Bronchial epithelial cell (primary cell): Measurements from ENCODE around the gene ITPRIP. TPM values are rescaled to one million over a fixed set of nuclear protein-coding genes. Genes with fewer than 3 reads are reported as not detected.

Experiments used
- DNase-seq: peaks from one replicate; pipeline ENCODE4 v3.0.0-alpha.2; 2010; ENCODE audit warnings: low read depth
- FAIRE-seq: peaks from 2 replicates; lab custom pipeline; 2011; peaks lifted over from hg19 to GRCh38; lab: Jason Lieb, UNC
- H3K27me3 ChIP-seq: 2 replicates; pipeline ENCODE4 v1.5.1; 2011; ENCODE audit warnings: low read length; ENCODE audit not compliant: control insufficient read depth, insufficient read depth
- H3K36me3 ChIP-seq: 2 replicates; pipeline ENCODE4 v1.5.1; 2011; ENCODE audit warnings: low read length; ENCODE audit not compliant: control insufficient read depth, insufficient read depth
- H3K4me3 ChIP-seq: 2 replicates; pipeline ENCODE4 v1.5.1; 2011; ENCODE audit warnings: mild to moderate bottlenecking, low read depth, low read length, control low read depth
- total RNA-seq: library from RNA; depleted of rRNA; stranded (reverse); fragments of >200 nt; gene quantifications from 2 replicates; pipeline ENCODE4 v1.2.1, GENCODE V29; 2014
- TF ChIP-seq, protein P1 (sequence below): IDR thresholded peaks from 2 replicates; pipeline ENCODE4 v1.5.1; 2011; ENCODE audit warnings: mild to moderate bottlenecking, moderate library complexity, low read length, control low read depth, inconsistent platforms; ENCODE audit not compliant: insufficient read depth, severe bottlenecking

Gene ITPRIP
- total RNA-seq, 1 donor from 2014 or later, result 12.9 TPM

DNA sequence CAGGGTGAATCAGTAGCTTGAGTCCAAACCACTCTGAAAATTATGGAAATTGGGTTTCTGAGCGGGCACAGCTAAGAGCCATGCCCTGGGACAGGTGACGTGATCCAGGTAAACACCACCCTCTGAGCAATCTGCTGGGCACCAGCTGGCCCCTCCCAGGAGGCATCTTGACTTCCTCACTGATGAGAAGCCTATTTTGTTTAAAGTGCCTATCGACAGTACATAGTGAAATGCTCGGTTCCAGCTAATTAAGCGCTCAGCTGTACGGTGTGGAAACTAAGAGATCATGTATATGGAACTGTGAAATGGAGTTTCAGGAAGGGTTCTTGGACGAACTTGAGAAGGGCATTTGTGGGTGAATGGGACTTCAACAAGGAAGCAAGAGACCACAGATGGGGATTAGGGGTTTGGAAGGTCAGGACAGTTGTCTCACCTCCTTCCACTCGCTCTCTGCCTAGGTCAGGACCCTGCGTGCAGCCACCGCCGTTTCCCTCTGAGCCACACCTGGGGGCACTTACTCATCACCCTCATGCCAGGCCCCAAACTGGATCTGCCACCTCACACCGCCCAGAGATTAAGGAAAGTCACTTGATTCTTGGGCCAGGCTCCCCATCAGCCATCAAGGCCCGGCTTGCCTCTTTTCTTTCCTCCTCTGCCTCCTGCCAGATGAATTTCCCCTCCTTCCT is 3.2 kb downstream of the ITPRIP start:
- Histone ChIP-seq H3K4me3 (no peak overlapping the region), H3K36me3 (peaks cover 11% of the 10 kb centered on the region), H3K27me3 (no peaks in the 10 kb centered on the region)
- TF ChIP-seq, protein P1, sequence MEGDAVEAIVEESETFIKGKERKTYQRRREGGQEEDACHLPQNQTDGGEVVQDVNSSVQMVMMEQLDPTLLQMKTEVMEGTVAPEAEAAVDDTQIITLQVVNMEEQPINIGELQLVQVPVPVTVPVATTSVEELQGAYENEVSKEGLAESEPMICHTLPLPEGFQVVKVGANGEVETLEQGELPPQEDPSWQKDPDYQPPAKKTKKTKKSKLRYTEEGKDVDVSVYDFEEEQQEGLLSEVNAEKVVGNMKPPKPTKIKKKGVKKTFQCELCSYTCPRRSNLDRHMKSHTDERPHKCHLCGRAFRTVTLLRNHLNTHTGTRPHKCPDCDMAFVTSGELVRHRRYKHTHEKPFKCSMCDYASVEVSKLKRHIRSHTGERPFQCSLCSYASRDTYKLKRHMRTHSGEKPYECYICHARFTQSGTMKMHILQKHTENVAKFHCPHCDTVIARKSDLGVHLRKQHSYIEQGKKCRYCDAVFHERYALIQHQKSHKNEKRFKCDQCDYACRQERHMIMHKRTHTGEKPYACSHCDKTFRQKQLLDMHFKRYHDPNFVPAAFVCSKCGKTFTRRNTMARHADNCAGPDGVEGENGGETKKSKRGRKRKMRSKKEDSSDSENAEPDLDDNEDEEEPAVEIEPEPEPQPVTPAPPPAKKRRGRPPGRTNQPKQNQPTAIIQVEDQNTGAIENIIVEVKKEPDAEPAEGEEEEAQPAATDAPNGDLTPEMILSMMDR, result no peak
- FAIRE-seq (no peak), DNase-seq (peak; percentile 33)

DNA sequence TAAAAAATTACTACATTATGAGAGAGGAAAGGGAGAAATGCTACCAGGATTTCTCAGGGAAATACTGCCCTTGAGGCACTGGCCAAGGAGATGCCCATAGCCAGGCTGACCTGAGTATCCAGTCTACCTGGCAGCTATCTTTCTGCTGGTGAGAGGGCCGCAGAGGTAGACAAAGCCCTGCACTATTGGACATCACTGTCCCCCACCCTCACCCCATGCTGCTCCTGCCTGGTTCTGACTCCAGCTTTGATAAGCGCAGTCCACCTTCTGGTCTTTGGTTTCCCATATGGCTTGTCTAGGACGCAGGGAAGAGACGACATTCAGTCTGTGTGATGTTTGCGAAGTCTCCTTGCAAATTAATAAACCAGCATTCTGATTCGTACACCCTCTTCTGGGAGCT is 3.7 kb downstream of the ITPRIP start:
- no peaks in the 10 kb centered on the region for H3K27me3 ChIP-seq
- H3K4me3 ChIP-seq, result no peak overlapping the region
- DNase-seq, result no peak
- TF ChIP-seq, protein P1, result no peak
- no peak for FAIRE-seq
- peaks cover 11% of the 10 kb centered on the region for H3K36me3 ChIP-seq

DNA sequence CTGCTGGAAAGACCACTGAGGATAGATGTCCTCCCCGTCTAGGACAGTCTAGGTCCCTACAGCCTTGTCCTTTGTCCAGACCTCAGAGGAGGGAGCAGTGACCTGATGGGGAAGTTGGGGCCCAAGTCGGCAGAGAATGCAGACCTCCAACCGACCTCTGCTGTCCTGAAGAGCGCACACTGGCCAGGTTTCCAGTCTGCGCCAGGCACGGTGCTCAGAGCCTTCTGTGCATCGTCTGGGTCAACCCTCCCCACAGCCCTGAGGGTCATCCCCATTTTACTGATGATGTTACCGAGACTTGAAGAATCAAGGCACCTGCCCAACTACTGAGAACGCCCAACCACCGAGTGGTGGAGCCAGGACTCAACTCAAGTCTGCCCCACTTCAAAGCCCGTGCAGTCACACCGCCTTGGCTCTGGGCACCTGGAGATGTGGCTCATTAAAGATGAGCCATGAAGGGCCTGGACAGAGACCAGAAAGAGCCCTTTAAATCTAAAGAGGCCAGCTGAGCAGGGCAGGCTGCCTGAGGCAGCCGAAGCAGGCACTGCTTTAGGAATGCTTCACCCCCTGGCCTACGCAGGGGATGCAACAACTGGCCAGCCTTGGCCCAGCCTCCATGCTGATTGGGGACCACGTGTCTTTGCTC is 4.4 kb downstream of the ITPRIP start:
- no peak overlapping the region for H3K4me3 ChIP-seq
- H3K36me3 ChIP-seq, result peaks cover 11% of the 10 kb centered on the region
- no peak for DNase-seq

DNA sequence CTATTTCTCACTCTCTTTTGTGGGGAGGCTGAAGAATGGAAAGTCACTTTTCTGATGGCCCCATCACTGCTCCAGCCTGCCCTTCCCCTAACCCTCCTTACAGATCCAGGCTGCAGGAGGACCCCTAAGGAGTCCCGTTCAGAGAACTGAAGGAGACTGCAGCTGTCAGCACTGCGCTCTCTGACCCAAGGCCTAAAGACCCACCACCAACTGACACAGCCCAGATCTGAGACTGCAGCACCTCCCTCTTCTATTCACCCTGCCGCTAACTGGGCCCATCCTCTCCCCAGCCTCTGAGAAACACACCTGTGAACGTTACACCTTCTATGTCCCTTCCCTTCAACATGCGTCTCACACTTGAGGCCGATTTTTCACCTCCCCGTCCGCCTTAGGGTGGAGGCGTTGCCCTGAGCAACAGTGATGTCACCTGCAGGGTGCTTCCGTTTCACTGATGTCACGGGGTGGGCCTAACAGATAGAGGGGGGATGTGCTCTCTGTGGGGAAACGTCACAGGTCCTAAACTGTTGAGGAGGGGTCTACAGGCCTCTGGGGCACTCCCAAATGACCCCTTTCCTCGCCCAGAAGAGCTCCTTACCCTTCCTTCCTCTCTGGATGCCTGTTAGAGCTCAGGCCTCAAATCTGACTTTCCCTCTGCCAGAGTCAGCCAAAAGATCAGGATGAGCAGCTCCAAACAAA is 5.1 kb downstream of the ITPRIP start:
- no peak for DNase-seq
- no peak overlapping the region for H3K4me3 ChIP-seq

More for the DNA sequence above, 4.4 kb downstream of the ITPRIP start:
- TF ChIP-seq, protein P1, result no peak
- H3K27me3 ChIP-seq, result no peaks in the 10 kb centered on the region
- no peak for FAIRE-seq

DNA sequence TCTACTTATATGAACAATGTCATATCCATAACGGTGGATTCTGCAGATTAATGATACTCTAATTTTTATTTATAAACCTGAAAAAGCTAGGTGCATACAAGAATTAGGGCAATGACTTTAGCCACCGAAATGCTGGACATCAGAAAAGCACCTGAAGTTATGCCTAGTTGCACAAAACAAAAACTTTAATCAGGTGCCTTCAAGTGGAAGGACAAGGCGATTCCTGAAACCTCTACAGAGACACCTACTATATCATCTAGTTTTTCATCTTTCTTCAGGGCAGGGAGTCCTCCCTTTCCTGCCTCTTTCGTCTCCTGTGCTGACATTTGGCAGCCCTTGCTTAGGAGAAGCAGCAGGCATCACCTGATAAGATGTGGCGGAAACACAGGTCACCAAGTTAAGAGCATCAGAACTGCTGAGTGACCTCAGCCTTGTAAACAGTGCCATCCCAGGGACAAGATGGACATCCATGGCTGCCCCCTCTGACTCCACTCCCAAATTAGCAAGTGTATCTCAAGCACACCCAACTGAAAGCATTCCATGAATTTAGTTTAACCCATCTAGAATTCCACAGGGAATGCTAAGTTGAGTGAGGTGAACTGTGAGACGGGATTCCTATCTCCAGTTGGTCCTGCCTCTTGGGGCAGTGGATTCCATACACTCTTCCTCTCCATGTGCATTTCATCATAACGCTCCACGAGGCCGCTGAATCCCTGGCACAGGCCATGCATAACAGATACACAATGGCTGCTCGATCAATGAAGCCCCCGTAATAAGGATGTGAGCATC is 5.8 kb downstream of the ITPRIP start:
- no peaks in the 10 kb centered on the region for H3K27me3 ChIP-seq
- FAIRE-seq, result no peak
- no peak overlapping the region for H3K4me3 ChIP-seq
- TF ChIP-seq, protein P1, result no peak
- no peak for DNase-seq
- H3K36me3 ChIP-seq, result peaks cover 17% of the 10 kb centered on the region

More for the DNA sequence above, 5.1 kb downstream of the ITPRIP start:
- no peak for FAIRE-seq
- TF ChIP-seq, protein P1, result no peak
- Histone ChIP-seq H3K27me3 (no peaks in the 10 kb centered on the region), H3K36me3 (peaks cover 13% of the 10 kb centered on the region)
